Measurements from ENCODE around the gene CMKLR1. TPM values are rescaled to one million over a fixed set of nuclear protein-coding genes. Genes with fewer than 3 reads are reported as not detected.

The CMKLR1 gene
- total RNA-seq, 1 experiment from 2014 or later, result 0.24 TPM

DNA sequence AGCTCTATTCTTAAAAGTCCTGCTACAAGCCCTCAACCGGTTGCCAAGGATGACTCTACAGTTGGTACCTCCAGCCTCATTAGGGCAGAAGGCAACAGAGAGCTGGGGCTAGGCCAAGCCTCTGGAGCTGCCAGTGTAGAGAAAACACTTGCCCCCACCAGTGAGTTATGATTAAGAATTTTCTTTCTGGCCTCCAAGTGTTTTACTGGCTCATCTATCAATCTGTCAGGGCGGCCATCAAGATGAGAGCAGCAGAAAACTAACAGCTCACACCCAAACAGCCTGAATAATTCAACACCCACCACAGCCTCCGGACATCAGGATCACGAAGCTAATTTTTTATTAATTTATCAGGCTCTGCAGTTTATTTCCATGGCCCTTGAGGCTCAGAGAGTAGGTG is 40.7 kb upstream of the CMKLR1 start:
- Histone ChIP-seq H3K4me3 (ENCODE audit: low read depth, low read length, poor library complexity, severe bottlenecking) (no peak overlapping the region), H3K9me3 (ENCODE audit: low read depth, low read length, poor library complexity, severe bottlenecking) (no peaks in the 10 kb centered on the region), H3K27ac (ENCODE audit: low read depth, low read length, poor library complexity, severe bottlenecking) (no peak overlapping the region), H3K36me3 (ENCODE audit: insufficient read depth, low read length, poor library complexity, severe bottlenecking) (no peaks in the 10 kb centered on the region), H3K4me1 (ENCODE audit: insufficient read depth, low read length, poor library complexity, severe bottlenecking) (no peaks in the 10 kb centered on the region), H3K27me3 (replicated peaks; ENCODE audit: insufficient read depth, low read depth, low read length, poor library complexity) (no peaks in the 10 kb centered on the region)
- intact Hi-C loops (cut with micrococcal nuclease; ENCODE audit: unreplicated experiment), result no loop called here
- CTCF ChIA-PET, result no interaction called here
- TF ChIP-seq EZH2 (IDR thresholded peaks at IDR 0.05; ENCODE audit: borderline replicate concordance, low read depth, low read length, poor library complexity, severe bottlenecking) (no peak), CTCF (conservative IDR thresholded peaks at IDR 0.05; ENCODE audit: low read depth, low read length) (no peak)
- POLR2A ChIA-PET (ENCODE audit: low non-redundant PET), result no interaction called here
- no TSS peak for BruUV-seq (replicated peaks)
- DNase-seq (ENCODE audit: low spot score), result no peak

- no TSS peak for BruUV-seq (replicated peaks)
- TF ChIP-seq EZH2 (IDR thresholded peaks at IDR 0.05; ENCODE audit: borderline replicate concordance, low read depth, low read length, poor library complexity, severe bottlenecking) (no peak), CTCF (conservative IDR thresholded peaks at IDR 0.05; ENCODE audit: low read depth, low read length) (no peak)
- no peak overlapping the region for H3K27ac ChIP-seq (ENCODE audit: low read depth, low read length, poor library complexity, severe bottlenecking)
- no peaks in the 10 kb centered on the region for H3K36me3 ChIP-seq (ENCODE audit: insufficient read depth, low read length, poor library complexity, severe bottlenecking)
- no peak for DNase-seq (ENCODE audit: low spot score)
- H3K4me1 ChIP-seq (ENCODE audit: insufficient read depth, low read length, poor library complexity, severe bottlenecking), result no peaks in the 10 kb centered on the region
- ChIA-PET POLR2A (ENCODE audit: low non-redundant PET) (no interaction called here), CTCF (no interaction called here)
- H3K9me3 ChIP-seq (ENCODE audit: low read depth, low read length, poor library complexity, severe bottlenecking), result no peaks in the 10 kb centered on the region
- intact Hi-C loops (cut with micrococcal nuclease; ENCODE audit: unreplicated experiment), result no loop called here
- H3K4me3 ChIP-seq (ENCODE audit: low read depth, low read length, poor library complexity, severe bottlenecking), result no peak overlapping the region
- H3K27me3 ChIP-seq (replicated peaks; ENCODE audit: insufficient read depth, low read depth, low read length, poor library complexity), result no peaks in the 10 kb centered on the region
Measured at GRCh38 chr12:108378926-108379325, 39.8 kb upstream of the CMKLR1 start.

DNA sequence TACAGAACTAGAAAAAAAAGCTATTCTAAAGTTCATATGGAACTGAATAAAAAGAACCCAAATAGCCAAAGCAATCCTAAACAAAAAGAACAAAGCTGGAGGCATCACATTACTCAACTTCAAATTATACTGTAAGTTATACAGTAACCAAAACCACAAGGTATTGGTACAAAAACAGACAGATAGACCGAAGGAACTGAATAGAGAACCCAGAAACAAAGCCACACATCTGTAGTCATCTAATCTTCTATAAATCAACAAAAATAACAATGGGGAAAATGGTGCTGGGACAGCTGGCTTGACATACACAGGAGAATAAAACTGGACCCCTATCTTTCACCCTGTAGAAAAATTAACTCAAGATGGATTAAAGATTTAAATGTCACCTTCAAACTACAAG is 38.1 kb upstream of the CMKLR1 start:
- CTCF ChIA-PET, result no interaction called here
- TF ChIP-seq CTCF (conservative IDR thresholded peaks at IDR 0.05; ENCODE audit: low read depth, low read length) (no peak), EZH2 (IDR thresholded peaks at IDR 0.05; ENCODE audit: borderline replicate concordance, low read depth, low read length, poor library complexity, severe bottlenecking) (no peak)
- no peaks in the 10 kb centered on the region for H3K4me1 ChIP-seq (ENCODE audit: insufficient read depth, low read length, poor library complexity, severe bottlenecking)
- no peaks in the 10 kb centered on the region for H3K27me3 ChIP-seq (replicated peaks; ENCODE audit: insufficient read depth, low read depth, low read length, poor library complexity)
- no TSS peak for BruUV-seq (replicated peaks)
- H3K36me3 ChIP-seq (ENCODE audit: insufficient read depth, low read length, poor library complexity, severe bottlenecking), result no peaks in the 10 kb centered on the region
- H3K27ac ChIP-seq (ENCODE audit: low read depth, low read length, poor library complexity, severe bottlenecking), result no peak overlapping the region
- no peak overlapping the region for H3K4me3 ChIP-seq (ENCODE audit: low read depth, low read length, poor library complexity, severe bottlenecking)
- POLR2A ChIA-PET (ENCODE audit: low non-redundant PET), result no interaction called here
- H3K9me3 ChIP-seq (ENCODE audit: low read depth, low read length, poor library complexity, severe bottlenecking), result no peaks in the 10 kb centered on the region
- no peak for DNase-seq (ENCODE audit: low spot score)
- intact Hi-C loops (cut with micrococcal nuclease; ENCODE audit: unreplicated experiment), result no loop called here

Data from A673 (cell line).